Activated naive CD8-positive, alpha-beta T cell treated with anti-CD3 and anti-CD28 coated beads, Interleukin-2, amount 50 U/mL, for 24 hours (primary cell): ENCODE results near the gene HHATL.

Experiments used
- ATAC-seq: fragments of 150-1000 bp; cut with Tn5 transposase; one replicate; pipeline ENCODE4 v1.10.0; 2021
- DNase-seq: peaks from one replicate; pipeline ENCODE4 v3.0.0; 2021
- H3K27ac Mint-ChIP-seq: one replicate; pipeline ENCODE4 v1.8.0; 2021; ENCODE audit warnings: mild to moderate bottlenecking, mixed read lengths
- H3K27me3 Mint-ChIP-seq: one replicate; pipeline ENCODE4 v1.8.0; 2021; ENCODE audit warnings: mixed read lengths
- H3K36me3 Mint-ChIP-seq: one replicate; pipeline ENCODE4 v1.8.0; 2021; ENCODE audit warnings: low read depth, mixed read lengths
- H3K4me1 Mint-ChIP-seq: one replicate; pipeline ENCODE4 v1.8.0; 2021; ENCODE audit warnings: mixed read lengths
- H3K4me3 Mint-ChIP-seq: one replicate; pipeline ENCODE4 v1.8.0; 2021; ENCODE audit warnings: mild to moderate bottlenecking, moderate library complexity, mixed read lengths
- H3K9me3 Mint-ChIP-seq: one replicate; pipeline ENCODE4 v1.8.0; 2021; ENCODE audit warnings: mixed read lengths

Gene HHATL

DNA sequence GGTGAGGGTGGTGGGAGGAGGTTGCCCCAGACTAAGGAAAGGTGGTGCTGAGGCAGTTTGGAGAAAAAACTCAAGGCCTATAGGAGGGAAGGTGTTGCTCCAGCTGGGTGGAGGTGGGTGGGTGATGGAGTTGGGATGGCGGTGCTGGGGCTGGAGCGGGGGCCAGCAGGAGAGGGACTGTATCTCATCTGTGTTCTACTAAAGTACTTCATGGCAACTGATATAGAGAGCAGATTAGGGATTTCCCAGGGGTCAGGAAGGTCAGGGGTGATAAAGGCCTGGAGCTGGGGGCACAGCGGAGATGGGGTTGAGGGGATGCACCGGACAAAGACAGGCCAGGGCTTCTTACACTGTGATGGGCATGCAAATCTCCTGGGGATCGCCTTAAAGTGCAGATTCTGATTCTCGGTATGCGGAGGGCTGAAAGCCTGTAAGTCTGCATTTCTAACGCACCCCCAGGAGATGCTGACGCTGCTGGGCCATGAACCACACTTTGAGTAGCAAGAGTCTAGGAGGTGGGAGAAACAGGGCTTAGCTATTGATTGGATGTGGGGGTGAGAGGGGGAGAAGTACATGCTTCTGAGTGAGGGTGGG is 13.1 kb downstream of the HHATL start:
- DNase-seq (no peak), ATAC-seq (no peak)
- no peaks in the 10 kb centered on the region for H3K36me3 Mint-ChIP-seq
- peaks cover 16% of the 10 kb centered on the region for H3K27me3 Mint-ChIP-seq
- no peaks in the 10 kb centered on the region for H3K9me3 Mint-ChIP-seq
- H3K27ac Mint-ChIP-seq, result no peak overlapping the region
- H3K4me3 Mint-ChIP-seq, result no peak overlapping the region
- H3K4me1 Mint-ChIP-seq, result no peaks in the 10 kb centered on the region

DNA sequence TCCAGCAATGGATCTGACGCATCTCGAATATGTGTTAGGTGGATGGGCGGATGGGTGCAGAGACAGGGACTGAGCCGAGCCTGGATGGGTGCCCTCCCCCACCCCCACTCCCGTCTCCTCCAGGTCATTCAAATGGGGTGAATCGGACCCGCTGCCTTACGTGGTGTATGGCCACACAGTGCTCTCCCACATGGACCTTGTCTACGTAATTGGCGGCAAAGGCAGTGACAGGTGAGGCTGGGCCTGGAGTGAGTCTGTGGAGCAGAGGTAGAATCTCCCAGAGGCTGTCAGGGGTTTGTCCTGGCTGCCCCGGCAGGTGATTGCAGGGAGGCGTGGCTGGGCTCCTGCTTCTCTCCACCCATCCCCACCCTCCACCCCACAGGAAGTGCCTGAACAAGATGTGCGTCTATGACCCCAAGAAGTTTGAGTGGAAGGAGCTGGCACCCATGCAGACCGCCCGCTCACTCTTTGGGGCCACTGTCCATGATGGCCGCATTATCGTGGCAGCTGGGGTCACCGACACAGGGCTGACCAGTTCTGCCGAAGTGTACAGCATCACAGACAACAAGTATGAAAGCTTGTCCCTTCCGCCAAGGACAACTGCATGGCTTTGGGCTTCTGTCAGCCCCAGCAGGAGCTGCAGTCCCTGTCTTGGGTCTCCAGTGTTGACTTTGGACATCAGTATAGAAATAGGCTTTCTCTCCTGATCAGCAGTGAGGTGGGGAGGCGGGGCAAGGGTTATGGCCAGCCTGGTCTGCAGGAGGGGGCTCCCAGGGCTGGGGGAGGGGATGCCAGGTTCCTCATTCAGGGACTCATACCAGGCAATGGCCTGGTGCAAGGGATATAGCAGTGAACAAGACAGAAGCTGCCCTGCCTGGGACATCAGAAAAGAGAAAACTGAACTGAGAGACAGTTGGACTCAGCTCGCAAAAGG is 13.8 kb downstream of the HHATL start:
- H3K4me1 Mint-ChIP-seq, result no peaks in the 10 kb centered on the region
- ATAC-seq (no peak), DNase-seq (no peak)
- H3K27ac Mint-ChIP-seq, result no peak overlapping the region
- no peak overlapping the region for H3K4me3 Mint-ChIP-seq
- peaks cover 17% of the 10 kb centered on the region for H3K27me3 Mint-ChIP-seq
- no peaks in the 10 kb centered on the region for H3K9me3 Mint-ChIP-seq
- H3K36me3 Mint-ChIP-seq, result no peaks in the 10 kb centered on the region

DNA sequence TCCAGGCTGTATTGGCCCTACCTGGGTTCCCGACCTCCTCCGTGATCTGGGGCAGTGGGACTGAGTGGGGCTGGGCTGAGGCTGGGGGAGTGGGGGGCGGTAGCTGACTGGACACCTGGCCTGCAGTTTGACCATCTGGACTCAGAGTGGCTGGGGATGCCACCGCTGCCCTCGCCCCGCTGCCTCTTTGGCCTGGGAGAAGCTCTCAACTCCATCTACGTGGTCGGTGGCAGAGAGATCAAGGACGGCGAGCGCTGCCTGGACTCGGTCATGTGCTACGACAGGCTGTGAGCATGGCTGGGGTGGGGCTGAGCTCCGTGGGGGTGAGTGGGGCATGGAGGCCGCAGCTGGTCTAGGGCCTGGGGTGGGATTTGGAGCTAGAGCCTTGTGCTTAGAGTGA is 14.6 kb downstream of the HHATL start:
- H3K27me3 Mint-ChIP-seq, result peaks cover 17% of the 10 kb centered on the region

DNA sequence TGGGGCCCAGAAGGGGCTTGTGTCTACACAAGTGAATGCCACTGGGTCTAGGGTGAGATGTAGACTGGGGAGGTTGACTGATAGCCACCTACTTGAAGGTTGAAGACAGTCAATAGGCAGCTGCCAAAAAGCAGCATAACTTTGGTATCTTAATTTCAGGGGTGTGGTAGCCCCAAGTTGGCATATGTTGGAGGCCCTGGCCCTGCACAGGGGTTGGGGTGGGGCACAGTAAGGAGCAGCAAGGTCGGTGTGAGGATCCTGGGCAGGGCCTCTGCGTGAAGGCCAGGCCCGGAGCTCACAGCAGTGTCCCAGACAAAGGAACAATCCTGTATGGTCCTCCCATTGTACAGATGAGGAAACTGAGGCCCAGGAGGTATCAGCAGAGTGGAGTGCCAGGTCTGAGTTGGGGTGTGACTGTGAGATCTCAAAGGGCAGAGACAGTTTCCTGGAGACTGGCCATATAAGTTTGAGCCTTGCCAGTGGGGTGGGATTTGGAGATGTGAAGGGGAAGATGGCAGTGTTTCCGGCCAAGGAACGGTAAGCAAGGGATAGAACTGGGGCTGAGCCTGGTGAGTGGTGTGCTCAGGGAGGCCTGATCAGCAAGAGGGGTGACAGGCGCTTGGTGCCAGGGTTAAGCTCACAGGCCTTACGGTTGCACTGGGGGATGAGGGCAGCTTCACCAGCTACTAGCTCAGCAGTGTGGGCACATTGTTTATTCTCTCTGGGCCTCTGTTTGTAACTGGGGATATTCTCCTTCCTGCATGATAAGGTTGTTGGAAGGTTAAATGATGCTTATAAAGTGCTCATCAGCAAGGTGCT is 15.6 kb downstream of the HHATL start:
- no peak overlapping the region for H3K4me3 Mint-ChIP-seq

More for the DNA sequence above, 14.6 kb downstream of the HHATL start:
- Mint-ChIP-seq H3K36me3 (no peaks in the 10 kb centered on the region), H3K4me1 (no peaks in the 10 kb centered on the region), H3K4me3 (no peak overlapping the region), H3K27ac (no peak overlapping the region), H3K9me3 (no peaks in the 10 kb centered on the region)
- ATAC-seq, result no peak
- DNase-seq, result no peak

DNA sequence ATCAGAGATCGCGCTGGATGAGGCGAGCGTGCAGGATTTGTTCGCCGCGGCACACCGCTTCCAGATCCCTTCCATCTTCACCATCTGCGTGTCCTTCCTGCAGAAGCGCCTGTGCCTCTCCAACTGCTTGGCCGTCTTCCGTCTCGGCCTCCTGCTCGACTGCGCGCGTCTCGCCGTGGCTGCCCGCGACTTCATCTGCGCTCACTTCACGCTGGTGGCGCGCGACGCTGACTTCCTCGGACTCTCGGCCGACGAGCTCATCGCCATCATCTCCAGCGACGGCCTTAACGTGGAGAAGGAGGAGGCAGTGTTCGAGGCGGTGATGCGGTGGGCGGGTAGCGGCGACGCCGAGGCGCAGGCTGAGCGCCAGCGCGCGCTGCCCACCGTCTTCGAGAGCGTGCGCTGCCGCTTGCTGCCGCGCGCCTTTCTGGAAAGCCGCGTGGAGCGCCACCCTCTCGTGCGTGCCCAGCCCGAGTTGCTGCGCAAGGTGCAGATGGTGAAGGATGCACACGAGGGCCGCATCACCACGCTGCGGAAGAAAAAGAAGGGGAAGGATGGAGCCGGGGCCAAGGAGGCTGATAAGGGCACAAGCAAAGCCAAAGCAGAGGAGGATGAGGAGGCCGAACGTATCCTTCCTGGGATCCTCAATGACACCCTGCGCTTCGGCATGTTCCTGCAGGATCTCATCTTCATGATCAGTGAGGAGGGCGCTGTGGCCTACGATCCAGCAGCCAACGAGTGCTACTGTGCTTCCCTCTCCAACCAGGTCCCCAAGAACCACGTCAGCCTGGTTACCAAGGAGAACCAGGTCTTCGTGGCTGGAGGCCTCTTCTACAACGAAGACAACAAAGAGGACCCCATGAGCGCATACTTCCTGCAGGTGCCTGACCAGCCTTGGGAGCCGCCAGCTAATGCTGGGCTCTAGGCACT is 16.4 kb downstream of the HHATL start:
- H3K27me3 Mint-ChIP-seq, result peaks cover 23% of the 10 kb centered on the region
- H3K27ac Mint-ChIP-seq, result no peak overlapping the region
- no peaks in the 10 kb centered on the region for H3K9me3 Mint-ChIP-seq
- H3K4me1 Mint-ChIP-seq, result no peaks in the 10 kb centered on the region
- no peaks in the 10 kb centered on the region for H3K36me3 Mint-ChIP-seq
- DNase-seq (no peak), ATAC-seq (no peak)
- no peak overlapping the region for H3K4me3 Mint-ChIP-seq

More for the DNA sequence above, 15.6 kb downstream of the HHATL start:
- Mint-ChIP-seq H3K9me3 (no peaks in the 10 kb centered on the region), H3K36me3 (no peaks in the 10 kb centered on the region), H3K27me3 (peaks cover 21% of the 10 kb centered on the region), H3K4me1 (no peaks in the 10 kb centered on the region), H3K27ac (no peak overlapping the region)
- ATAC-seq (no peak), DNase-seq (no peak)

DNA sequence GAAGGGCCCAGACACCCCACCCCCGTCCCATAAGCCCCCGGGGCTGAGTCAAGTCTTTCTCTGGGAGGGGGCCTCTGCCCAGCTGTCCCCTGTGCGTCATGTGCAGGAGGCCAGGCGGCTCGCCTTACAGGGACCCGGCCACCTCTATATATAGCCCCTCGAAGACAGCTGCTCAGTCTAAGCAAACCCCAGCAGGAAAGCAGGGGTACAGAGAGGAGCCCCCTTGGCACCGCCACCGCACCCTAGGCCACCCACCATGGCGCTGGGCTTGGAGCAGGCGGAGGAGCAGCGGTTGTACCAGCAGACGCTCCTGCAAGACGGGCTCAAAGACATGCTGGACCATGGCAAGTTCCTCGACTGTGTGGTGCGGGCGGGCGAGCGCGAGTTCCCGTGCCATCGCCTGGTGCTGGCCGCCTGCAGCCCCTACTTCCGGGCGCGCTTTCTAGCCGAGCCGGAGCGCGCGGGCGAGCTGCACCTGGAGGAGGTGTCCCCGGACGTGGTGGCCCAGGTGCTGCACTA is 17.2 kb downstream of the HHATL start, which contains the start of gene KLHL40:
Gene KLHL40 (plus strand): TSS at position 175 of the 519 bp plus-strand sequence. CDS start 82 bp downstream, at position 257.
- H3K4me3 Mint-ChIP-seq, result no peak within 1 kb of the TSS
- no peaks in the 10 kb centered on the region for H3K4me1 Mint-ChIP-seq
- ATAC-seq, result no peak

DNA sequence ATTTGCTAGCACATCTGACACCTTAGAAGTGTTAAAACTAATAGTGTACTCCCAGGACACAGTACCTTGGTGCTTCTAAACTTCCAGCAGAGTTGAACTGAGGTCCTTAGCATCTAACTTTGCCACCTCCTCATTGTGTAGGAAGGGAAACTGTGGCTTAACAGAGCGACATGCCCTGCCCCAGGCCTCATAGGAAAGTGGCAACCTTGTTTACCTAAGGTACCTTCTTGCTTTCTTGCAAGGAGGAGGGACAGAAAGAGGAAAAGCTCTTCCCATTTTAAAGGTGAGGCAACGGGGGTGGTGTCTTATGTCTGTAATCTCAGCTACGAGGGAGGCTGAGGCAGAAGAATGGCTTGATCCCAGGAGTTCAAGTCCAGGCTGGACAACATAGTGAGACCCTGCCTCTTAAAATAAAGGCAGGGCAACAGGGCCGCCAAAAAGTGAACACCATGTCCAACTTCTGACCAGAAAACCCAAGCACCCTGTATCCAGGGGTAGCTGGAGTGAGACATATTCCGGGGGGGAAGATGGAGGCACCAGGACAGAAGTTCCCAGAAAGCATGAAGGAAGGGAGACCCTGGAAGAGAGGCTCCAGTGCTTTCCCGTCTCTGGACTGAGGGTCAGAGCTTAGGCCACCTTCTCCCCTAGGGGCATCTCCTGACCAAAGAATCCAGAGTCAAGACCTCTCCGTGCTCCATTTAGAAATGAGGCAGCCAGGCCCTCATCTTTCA is 17.8 kb downstream of the HHATL start:
- Mint-ChIP-seq H3K36me3 (no peaks in the 10 kb centered on the region), H3K27me3 (peaks cover 21% of the 10 kb centered on the region), H3K9me3 (no peaks in the 10 kb centered on the region), H3K4me3 (no peak overlapping the region), H3K4me1 (no peaks in the 10 kb centered on the region), H3K27ac (no peak overlapping the region)
- no peak for DNase-seq
- ATAC-seq, result no peak

More for the DNA sequence above, 17.2 kb downstream of the HHATL start, which contains the start of gene KLHL40:
- H3K9me3 Mint-ChIP-seq, result no peaks in the 10 kb centered on the region
- H3K27me3 Mint-ChIP-seq, result peaks cover 23% of the 10 kb centered on the region
- H3K36me3 Mint-ChIP-seq, result no peaks in the 10 kb centered on the region
- no peak within 1 kb of the TSS for H3K27ac Mint-ChIP-seq
- DNase-seq, result no peak

DNA sequence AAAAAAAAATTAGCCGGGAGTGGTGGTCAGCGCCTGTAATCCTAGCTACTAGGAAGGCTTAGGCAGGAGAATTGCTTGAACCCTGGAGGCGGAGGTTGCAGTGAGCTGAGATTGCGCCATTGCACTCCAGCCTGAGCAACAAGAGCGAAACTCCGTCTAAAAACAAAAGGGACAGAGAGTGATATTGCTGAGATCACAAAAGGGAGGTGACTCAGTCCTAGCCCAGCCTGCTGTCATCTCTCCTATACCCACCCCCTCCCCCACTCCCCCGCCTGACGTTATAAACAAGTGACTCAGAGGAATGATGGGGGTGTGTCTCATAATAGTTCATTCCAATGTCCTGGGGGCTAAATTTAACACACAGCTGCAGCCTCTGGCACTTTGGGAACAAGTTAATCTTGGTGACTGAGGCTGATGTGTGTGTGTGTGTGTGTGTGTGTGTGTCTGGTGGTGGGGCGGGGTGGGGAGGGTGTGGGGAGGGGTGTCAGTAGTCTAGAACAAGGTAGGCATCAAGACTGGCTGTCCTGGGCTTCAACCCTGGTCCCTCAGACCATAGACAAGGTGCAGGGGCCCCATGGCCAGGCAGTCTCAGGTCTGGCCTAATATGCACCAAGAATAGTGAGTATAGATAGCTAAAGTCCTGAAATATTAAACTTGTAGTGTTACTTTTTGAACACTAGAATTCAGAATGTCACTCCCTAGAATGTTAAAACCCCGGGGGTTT is 18.6 kb downstream of the HHATL start:
- H3K4me3 Mint-ChIP-seq, result no peak overlapping the region
- peak; percentile 57 for ATAC-seq
- DNase-seq, result peak; percentile 32

DNA sequence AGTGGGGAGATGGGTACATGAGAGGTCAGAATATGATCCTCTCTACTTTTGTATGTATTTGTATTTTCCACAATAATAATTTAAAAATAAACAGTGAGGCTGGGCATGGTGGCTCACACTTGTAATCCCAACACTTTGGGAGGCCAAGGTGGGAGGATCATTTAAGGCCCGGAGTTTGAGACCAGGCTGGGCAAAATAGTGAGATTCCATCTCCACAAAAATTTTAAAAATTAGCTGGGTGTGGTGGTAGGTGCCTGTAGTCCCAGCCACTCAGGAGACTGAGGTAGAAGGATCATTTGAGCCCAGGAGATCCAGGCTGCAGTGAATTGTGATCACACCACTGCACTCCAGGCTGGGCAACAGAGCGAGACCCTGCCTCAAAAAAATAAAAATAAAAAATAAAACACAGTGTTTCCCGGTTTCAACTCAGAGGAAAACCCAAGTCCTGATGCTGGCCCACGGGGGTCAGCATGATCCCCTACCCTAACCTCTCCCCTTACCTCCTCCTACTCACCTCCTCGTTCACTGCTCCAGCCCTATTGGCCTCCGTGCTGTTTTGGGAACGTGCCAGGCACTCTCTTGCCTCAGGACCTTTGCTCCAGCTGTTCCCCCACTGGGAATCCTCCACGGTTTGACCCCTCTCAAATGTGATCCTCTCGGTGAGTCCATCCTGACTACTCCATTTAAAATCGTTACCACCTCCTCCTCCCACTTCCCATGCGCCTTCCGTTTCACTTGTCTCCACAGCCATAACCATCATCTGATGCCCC is 20.1 kb downstream of the HHATL start:
- ATAC-seq (no peak), DNase-seq (no peak)
- Mint-ChIP-seq H3K4me1 (no peaks in the 10 kb centered on the region), H3K27me3 (peaks cover 22% of the 10 kb centered on the region), H3K4me3 (no peak overlapping the region), H3K27ac (no peak overlapping the region), H3K36me3 (peaks cover 2% of the 10 kb centered on the region), H3K9me3 (peaks cover 10% of the 10 kb centered on the region)

More for the DNA sequence above, 18.6 kb downstream of the HHATL start:
- H3K36me3 Mint-ChIP-seq, result no peaks in the 10 kb centered on the region
- H3K9me3 Mint-ChIP-seq, result no peaks in the 10 kb centered on the region
- peaks cover 22% of the 10 kb centered on the region for H3K27me3 Mint-ChIP-seq
- H3K27ac Mint-ChIP-seq, result no peak overlapping the region
- H3K4me1 Mint-ChIP-seq, result no peaks in the 10 kb centered on the region

DNA sequence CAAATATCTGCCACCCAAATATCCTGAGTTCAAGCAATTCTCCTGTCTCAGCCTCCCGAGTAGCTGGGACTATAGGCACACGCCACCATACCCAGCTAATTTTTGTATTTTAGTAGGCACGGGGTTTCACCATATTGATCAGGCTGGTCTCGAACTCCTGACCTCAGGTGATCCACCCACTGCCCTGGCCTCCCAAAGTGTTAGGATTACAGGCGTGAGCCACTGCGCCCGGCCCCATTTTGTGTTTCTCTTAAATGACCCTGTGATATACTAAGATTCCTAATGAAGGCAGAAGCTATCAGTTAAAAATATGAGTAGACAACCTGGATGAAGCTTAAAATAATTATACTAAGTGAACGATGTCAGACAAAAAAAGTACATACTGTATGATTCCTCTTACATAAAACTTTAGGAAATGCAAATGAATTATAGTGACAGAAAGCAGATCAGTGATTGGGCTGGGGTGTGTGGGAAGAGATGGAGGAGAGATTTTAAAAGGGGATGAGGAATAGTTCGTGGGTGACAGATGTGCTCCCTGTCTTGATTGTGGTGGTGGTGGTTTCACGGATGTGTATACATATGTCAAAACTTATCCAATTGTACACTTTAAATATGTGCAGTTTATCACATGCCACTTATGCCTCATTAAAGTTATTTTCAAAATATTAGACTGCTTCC is 21.1 kb downstream of the HHATL start:
- no peaks in the 10 kb centered on the region for H3K4me1 Mint-ChIP-seq
- no peak overlapping the region for H3K4me3 Mint-ChIP-seq
- ATAC-seq, result no peak
- H3K9me3 Mint-ChIP-seq, result peaks cover 18% of the 10 kb centered on the region
- H3K27ac Mint-ChIP-seq, result no peak overlapping the region
- no peak for DNase-seq
- H3K36me3 Mint-ChIP-seq, result peaks cover 4% of the 10 kb centered on the region
- H3K27me3 Mint-ChIP-seq, result peaks cover 19% of the 10 kb centered on the region

DNA sequence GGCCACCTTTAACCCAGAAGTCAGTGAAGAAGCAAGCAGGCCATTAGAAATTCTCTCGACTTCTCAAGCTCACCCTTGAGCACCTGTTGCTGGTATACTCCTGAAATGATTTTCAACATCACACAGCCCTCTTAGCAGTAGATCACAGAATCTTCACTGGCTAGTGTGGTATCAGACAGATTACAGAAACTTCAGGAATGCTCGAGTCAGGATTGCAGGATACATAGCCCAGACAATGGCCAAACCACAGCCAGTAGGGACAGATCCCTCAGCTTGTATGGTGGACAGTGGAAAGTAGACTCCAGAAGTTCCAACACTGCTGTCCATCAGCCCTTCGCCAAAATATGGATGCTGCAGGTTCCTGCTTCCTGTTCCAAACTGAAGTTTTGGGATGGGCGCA is 21.8 kb downstream of the HHATL start:
- DNase-seq (no peak), ATAC-seq (no peak)
- no peak overlapping the region for H3K4me3 Mint-ChIP-seq
- peaks cover 25% of the 10 kb centered on the region for H3K9me3 Mint-ChIP-seq
- H3K27me3 Mint-ChIP-seq, result peaks cover 19% of the 10 kb centered on the region
- H3K4me1 Mint-ChIP-seq, result no peaks in the 10 kb centered on the region
- H3K27ac Mint-ChIP-seq, result no peak overlapping the region
- peaks cover 5% of the 10 kb centered on the region for H3K36me3 Mint-ChIP-seq
